GM13976 (cell line): ENCODE measurements around the gene FOCAD.
"Not testable (repeated sequence)": the region's sequence is repeated elsewhere in the genome, so short reads cannot be mapped to it uniquely, and the experiment has no call there.

Experiments
- DNase-seq: peaks from one replicate; pipeline ENCODE4 v3.0.0; 2012; ENCODE audit warnings: low spot score
- in situ Hi-C: fragments of 300-500 bp; cut with MboI; formaldehyde crosslinking; loops from one replicate; pipeline ENCODE4 v1.12.0; 2022; ENCODE audit warnings: low sequenced_read_pairs, mixed read lengths, inconsistent platforms; ENCODE audit not compliant: unreplicated experiment
- TF ChIP-seq, protein P1 (sequence below): IDR thresholded peaks from 2 replicates; pipeline ENCODE4 v1.5.1; 2012; ENCODE audit warnings: borderline replicate concordance, mild to moderate bottlenecking; ENCODE audit not compliant: insufficient read depth; ENCODE audit errors: extremely low read depth, missing control alignments, control extremely low read depth

Gene FOCAD

DNA sequence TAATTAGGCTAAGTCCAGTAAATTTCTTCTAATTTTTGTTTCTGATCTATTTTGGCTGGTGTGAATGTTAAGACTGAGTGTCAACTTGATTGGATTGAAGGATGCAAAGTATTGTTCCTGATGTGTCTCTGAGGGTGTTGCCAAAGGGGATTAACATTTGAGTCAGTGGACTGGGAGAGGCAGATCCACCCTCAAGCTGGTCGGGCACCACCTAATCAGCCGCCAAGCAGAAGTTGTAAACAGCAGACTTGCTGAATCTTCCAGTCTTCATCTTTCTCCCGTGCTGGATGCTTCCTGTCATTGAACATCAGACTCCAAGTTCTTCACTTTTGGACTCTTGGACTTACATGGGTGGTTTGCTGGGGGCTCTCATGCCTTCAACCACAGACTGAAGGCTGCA lies 40.4 kb upstream of the FOCAD start:
- TF ChIP-seq, protein P1, sequence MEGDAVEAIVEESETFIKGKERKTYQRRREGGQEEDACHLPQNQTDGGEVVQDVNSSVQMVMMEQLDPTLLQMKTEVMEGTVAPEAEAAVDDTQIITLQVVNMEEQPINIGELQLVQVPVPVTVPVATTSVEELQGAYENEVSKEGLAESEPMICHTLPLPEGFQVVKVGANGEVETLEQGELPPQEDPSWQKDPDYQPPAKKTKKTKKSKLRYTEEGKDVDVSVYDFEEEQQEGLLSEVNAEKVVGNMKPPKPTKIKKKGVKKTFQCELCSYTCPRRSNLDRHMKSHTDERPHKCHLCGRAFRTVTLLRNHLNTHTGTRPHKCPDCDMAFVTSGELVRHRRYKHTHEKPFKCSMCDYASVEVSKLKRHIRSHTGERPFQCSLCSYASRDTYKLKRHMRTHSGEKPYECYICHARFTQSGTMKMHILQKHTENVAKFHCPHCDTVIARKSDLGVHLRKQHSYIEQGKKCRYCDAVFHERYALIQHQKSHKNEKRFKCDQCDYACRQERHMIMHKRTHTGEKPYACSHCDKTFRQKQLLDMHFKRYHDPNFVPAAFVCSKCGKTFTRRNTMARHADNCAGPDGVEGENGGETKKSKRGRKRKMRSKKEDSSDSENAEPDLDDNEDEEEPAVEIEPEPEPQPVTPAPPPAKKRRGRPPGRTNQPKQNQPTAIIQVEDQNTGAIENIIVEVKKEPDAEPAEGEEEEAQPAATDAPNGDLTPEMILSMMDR = no peak
- no peak for DNase-seq
- in situ Hi-C loops = no loop called here

DNA sequence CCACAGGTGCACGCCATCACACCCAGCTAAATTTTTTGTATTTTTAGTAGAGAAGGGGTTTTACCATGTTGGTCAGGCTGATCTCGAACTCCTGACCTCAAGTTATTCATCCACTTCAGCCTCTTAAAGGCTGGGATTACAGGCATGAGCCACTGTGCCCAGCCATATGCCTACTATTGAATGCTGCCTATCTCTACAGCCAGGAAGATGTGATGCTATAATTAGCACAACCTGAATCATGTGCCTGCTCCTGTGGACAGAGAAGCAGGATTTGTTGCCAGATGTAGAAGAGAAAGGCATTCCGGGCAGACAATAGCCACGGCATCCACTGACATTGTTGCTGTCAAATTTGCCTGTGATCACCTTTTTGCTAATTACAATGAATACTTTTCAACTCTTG lies 37.4 kb upstream of the FOCAD start:
- in situ Hi-C loops = no loop called here
- TF ChIP-seq, protein P1 = no peak

GRCh38 chr9:20649381-20649780 lies 34.7 kb upstream of the FOCAD start:
- TF ChIP-seq, protein P1 = no peak
- in situ Hi-C loops = no loop called here
- DNase-seq = no peak

More for the DNA sequence above, 37.4 kb upstream of the FOCAD start:
- DNase-seq = no peak

DNA sequence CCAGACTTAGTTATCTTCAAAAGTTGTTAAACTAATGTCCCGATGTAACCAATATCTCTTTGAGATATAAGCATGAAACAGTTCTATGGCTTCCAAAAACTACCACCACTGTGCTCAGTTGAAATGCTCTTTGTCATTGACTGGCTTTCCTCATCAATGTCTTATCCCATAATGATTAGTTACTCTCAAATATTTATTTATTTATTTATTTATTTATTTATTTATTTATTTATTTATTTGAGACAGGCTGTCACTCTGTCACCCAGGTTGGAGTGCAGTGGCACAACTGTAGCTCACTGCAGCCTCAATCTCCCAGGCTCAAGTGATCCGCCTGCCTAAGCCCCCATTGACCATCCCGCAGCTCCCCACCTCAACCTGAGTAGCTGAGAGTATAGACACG lies 33.7 kb upstream of the FOCAD start:
- TF ChIP-seq, protein P1 = no peak
- no peak for DNase-seq
- in situ Hi-C loops = no loop called here

GRCh38 chr9:20650750-20651299 lies 33.2 kb upstream of the FOCAD start:
- no peak for DNase-seq
- TF ChIP-seq, protein P1 = no peak
- in situ Hi-C loops = no loop called here

GRCh38 chr9:20651939-20652338 lies 32.1 kb upstream of the FOCAD start:
- no peak for DNase-seq
- in situ Hi-C loops = no loop called here
- TF ChIP-seq, protein P1 = no peak

DNA sequence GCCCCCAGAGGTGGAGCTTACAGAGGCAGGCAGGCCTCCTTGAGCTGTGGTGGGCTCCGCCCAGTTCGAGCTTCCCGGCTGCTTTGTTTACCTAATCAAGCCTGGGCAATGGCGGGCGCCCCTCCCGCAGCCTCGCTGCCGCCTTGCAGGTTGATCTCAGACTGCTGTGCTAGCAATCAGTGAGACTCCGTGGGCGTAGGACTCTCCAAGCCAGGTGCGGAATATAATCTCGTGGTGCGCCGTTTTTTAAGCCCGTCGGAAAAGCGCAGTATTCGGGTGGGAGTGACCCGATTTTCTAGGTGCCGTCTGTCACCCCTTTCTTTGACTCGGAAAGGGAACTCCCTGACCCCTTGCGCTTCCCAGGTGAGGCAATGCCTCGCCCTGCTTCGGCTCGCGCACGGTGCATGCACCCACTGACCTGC lies 25.8 kb upstream of the FOCAD start:
- DNase-seq, in situ Hi-C loops: not testable (repeated sequence)
